MM.1S (cell line): ENCODE results near the gene TCF7.

Experiments
- EZH2 ChIP-seq: fragments of 300-600 bp; sonication (generic); optimal IDR thresholded peaks from 2 replicates; pipeline ENCODE3; 2017; ENCODE audit warnings: low read depth, mild to moderate bottlenecking, antibody characterized with exemption, low read length, mixed read lengths
- EZH2phosphoT487 ChIP-seq: fragments of 300-600 bp; sonication (generic); IDR thresholded peaks from 2 replicates; pipeline ENCODE4 v1.6.1; 2018; ENCODE audit warnings: antibody characterized with exemption, low read length
- TF ChIP-seq, protein P1 (sequence below): fragments of 300-600 bp; sonication (generic); IDR thresholded peaks from 2 replicates; pipeline ENCODE4 v1.5.1; 2016; ENCODE audit warnings: antibody characterized with exemption, low read length, mixed read lengths

DNA sequence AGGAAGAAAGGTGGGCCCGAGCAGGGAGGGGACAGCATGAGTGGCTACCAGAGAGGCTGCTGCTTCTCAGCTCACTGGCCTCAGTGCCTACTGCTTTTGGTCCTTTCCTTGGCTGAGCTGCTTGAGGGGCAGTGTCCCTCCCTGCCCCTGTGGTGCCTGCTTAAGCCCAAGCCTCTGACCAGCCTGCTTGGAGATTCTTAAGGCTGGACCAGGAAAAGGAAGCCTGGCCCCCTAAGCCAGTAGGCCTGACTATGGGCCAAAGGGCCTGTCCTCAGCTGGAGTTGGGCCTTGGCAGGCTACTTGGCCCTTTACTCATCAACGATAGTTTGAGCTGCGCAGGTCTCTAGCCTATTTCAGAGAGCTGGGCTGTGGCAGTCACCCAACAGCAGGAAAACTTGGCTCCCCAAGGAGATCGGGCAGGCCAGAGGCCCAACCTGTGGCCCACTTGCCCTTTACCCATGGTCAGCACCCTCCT, 24.9 kb downstream of the TCF7 start:
- TF ChIP-seq, protein P1, sequence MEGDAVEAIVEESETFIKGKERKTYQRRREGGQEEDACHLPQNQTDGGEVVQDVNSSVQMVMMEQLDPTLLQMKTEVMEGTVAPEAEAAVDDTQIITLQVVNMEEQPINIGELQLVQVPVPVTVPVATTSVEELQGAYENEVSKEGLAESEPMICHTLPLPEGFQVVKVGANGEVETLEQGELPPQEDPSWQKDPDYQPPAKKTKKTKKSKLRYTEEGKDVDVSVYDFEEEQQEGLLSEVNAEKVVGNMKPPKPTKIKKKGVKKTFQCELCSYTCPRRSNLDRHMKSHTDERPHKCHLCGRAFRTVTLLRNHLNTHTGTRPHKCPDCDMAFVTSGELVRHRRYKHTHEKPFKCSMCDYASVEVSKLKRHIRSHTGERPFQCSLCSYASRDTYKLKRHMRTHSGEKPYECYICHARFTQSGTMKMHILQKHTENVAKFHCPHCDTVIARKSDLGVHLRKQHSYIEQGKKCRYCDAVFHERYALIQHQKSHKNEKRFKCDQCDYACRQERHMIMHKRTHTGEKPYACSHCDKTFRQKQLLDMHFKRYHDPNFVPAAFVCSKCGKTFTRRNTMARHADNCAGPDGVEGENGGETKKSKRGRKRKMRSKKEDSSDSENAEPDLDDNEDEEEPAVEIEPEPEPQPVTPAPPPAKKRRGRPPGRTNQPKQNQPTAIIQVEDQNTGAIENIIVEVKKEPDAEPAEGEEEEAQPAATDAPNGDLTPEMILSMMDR = no peak
- TF ChIP-seq EZH2phosphoT487 = no peak
- no peak for TF ChIP-seq EZH2
